ENCODE results near the gene ERVH48-1. TPM values are rescaled to one million over a fixed set of nuclear protein-coding genes. Genes with fewer than 3 reads are reported as not detected.
"Not testable (repeated sequence)": the region's sequence is repeated elsewhere in the genome, so short reads cannot be mapped to it uniquely, and the experiment has no call there.

ERVH48-1 gene
- total RNA-seq, 1 experiment from 2014 or later = not detected

DNA sequence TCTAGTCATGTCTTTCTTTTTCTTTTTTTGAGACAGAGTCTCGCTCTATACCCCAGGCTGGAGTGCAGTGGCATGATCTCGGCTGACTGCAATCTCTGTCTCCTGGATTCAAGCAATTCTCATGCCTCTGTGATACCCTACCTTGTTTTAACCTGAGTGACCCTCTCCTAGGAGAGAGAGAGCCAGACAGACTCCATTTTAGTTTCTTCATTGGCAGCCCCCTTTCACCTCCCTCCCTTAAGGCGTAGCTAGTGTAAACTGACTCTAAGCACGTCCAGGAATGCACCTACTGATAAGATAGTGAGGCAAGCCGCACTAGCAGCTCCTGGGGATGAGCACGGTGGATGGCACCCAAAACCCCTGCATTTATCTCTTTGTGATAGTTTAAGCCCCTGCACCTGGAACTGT lies 43.8 kb upstream of the ERVH48-1 start:
- ChIA-PET CTCF (no interaction called here), POLR2A (ENCODE audit: unreplicated experiment) (interaction anchor here (0.6 kb wide), 1 partner anchor 58 kb away, joined by 4 read pairs; no protein-coding TSS in a partner anchor)
- Histone ChIP-seq H2AFZ (no peak overlapping the region), H3K79me2 (ENCODE audit: low read depth) (no peaks in the 10 kb centered on the region), H3K9me2 (ENCODE audit: insufficient read depth) (no peaks in the 10 kb centered on the region), H4K20me1 (ENCODE audit: insufficient read depth) (no peaks in the 10 kb centered on the region), H3K4me1 (replicated peaks; ENCODE audit: insufficient read depth) (0 out of 2 replicates have a peak, but pooled peaks cover 7% of the 10 kb centered on the region), H3K4me2 (no peak overlapping the region), H3K4me3 (no peak overlapping the region), H3K27ac (no peak overlapping the region), H3K36me3 (ENCODE audit: low read depth) (no peaks in the 10 kb centered on the region), H3K9me3 (ENCODE audit: insufficient read depth, low read depth) (no peaks in the 10 kb centered on the region), H3K27me3 (ENCODE audit: insufficient read depth, low read depth) (no peaks in the 10 kb centered on the region), H3F3A (ENCODE audit: insufficient read depth, low read depth) (no peaks in the 10 kb centered on the region)
- intact Hi-C loops (cut with micrococcal nuclease; ENCODE audit: unreplicated experiment) = no loop called here
- no TSS peak for BruUV-seq (replicated peaks)
- TF ChIP-seq EZH2 (IDR thresholded peaks at IDR 0.05; ENCODE audit: low read depth) = no peak
- TF ChIP-seq, protein P1, sequence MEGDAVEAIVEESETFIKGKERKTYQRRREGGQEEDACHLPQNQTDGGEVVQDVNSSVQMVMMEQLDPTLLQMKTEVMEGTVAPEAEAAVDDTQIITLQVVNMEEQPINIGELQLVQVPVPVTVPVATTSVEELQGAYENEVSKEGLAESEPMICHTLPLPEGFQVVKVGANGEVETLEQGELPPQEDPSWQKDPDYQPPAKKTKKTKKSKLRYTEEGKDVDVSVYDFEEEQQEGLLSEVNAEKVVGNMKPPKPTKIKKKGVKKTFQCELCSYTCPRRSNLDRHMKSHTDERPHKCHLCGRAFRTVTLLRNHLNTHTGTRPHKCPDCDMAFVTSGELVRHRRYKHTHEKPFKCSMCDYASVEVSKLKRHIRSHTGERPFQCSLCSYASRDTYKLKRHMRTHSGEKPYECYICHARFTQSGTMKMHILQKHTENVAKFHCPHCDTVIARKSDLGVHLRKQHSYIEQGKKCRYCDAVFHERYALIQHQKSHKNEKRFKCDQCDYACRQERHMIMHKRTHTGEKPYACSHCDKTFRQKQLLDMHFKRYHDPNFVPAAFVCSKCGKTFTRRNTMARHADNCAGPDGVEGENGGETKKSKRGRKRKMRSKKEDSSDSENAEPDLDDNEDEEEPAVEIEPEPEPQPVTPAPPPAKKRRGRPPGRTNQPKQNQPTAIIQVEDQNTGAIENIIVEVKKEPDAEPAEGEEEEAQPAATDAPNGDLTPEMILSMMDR (conservative IDR thresholded peaks at IDR 0.05) = no peak
- no peak for DNase-seq

DNA sequence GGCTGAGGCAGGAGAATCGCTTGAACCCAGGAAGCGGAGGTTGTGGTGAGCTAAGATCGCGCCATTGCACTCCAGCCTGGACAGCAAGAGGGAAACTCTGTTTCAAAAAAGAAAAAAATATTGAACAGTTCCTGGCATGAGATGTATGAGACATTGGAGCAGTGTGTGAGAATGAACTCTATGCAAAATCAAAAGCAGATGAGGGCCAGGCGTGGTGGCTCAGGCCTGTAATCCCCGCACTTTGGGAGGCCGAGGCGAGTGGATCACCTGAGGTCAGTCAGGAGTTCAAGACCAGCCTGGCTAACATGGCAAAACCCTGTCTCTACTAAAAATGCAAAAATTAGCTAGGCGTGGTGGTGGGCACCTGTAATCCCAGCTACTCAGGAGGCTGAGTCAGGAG lies 42.2 kb upstream of the ERVH48-1 start:
- H3K36me3 ChIP-seq (ENCODE audit: low read depth); DNase-seq; H3K27me3 ChIP-seq (ENCODE audit: insufficient read depth, low read depth); H3K79me2 ChIP-seq (ENCODE audit: low read depth); POLR2A ChIA-PET (ENCODE audit: unreplicated experiment); H2AFZ ChIP-seq; H3K4me3 ChIP-seq; H3F3A ChIP-seq (ENCODE audit: insufficient read depth, low read depth); CTCF ChIA-PET; H3K9me2 ChIP-seq (ENCODE audit: insufficient read depth); H3K4me2 ChIP-seq; H3K4me1 ChIP-seq (replicated peaks; ENCODE audit: insufficient read depth); H3K9me3 ChIP-seq (ENCODE audit: insufficient read depth, low read depth); intact Hi-C loops (cut with micrococcal nuclease; ENCODE audit: unreplicated experiment); BruUV-seq (replicated peaks); H4K20me1 ChIP-seq (ENCODE audit: insufficient read depth); H3K27ac ChIP-seq: not testable (repeated sequence)

DNA sequence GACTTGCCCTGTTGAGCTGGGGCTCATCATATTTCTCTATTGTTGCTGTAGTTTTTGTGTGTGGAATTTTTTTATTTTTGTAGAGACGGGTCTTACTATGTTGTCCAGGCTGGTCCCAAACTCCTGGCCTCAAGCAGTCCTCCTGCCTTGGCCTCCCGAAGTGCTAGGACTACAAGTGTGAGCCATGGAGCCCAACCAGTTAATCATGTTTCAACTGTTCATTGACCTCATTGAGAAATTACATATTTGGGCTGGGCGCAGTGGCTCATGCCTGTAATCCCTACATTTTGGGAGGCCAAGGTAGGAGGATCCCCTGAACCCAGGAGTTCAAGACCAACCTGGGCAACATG lies 39.8 kb upstream of the ERVH48-1 start:
- CTCF ChIA-PET = no interaction called here

More for the DNA sequence above, 39.8 kb upstream of the ERVH48-1 start:
- no peaks in the 10 kb centered on the region for H3K9me3 ChIP-seq (ENCODE audit: insufficient read depth, low read depth)
- H3K79me2 ChIP-seq (ENCODE audit: low read depth) = no peaks in the 10 kb centered on the region
- POLR2A ChIA-PET (ENCODE audit: unreplicated experiment) = no interaction called here
- no peaks in the 10 kb centered on the region for H3K27me3 ChIP-seq (ENCODE audit: insufficient read depth, low read depth)
- BruUV-seq (replicated peaks) = no TSS peak
- no peaks in the 10 kb centered on the region for H4K20me1 ChIP-seq (ENCODE audit: insufficient read depth)
- H3K4me3 ChIP-seq = no peak overlapping the region
- no peaks in the 10 kb centered on the region for H3K9me2 ChIP-seq (ENCODE audit: insufficient read depth)
- H3F3A ChIP-seq (ENCODE audit: insufficient read depth, low read depth) = no peaks in the 10 kb centered on the region
- no peak overlapping the region for H3K4me2 ChIP-seq
- TF ChIP-seq, protein P1 (conservative IDR thresholded peaks at IDR 0.05) = no peak
- TF ChIP-seq EZH2 (IDR thresholded peaks at IDR 0.05; ENCODE audit: low read depth) = no peak
- no peaks in the 10 kb centered on the region for H3K36me3 ChIP-seq (ENCODE audit: low read depth)
- DNase-seq = no peak
- intact Hi-C loops (cut with micrococcal nuclease; ENCODE audit: unreplicated experiment) = no loop called here
- no peak overlapping the region for H2AFZ ChIP-seq
- no peak overlapping the region for H3K27ac ChIP-seq
- no peaks in the 10 kb centered on the region for H3K4me1 ChIP-seq (replicated peaks; ENCODE audit: insufficient read depth)
